ENCODE measurements around the gene C20orf202. TPM values are rescaled to one million over a fixed set of nuclear protein-coding genes. Genes with fewer than 3 reads are reported as not detected.
A peak's percentile ranks its signal among the peaks of the same experiment; 100 is the strongest.

C20orf202 gene
- total and polyA plus RNA-seq, 3 experiments from 2014 or later = not detected

GRCh38 chr20:1195226-1195625 lies 8.0 kb upstream of the C20orf202 start:
- POLR2A ChIA-PET = no interaction called here

GRCh38 chr20:1196634-1197033 lies 6.6 kb upstream of the C20orf202 start:
- Histone ChIP-seq H3K27ac (ENCODE audit: low read depth, low read length) (no peak overlapping the region), H3K9me3 (ENCODE audit: low read length) (no peaks in the 10 kb centered on the region), H3K36me3 (ENCODE audit: insufficient read depth, low read length) (no peaks in the 10 kb centered on the region), H3K4me1 (ENCODE audit: insufficient read depth, low read length) (peaks cover 4% of the 10 kb centered on the region), H3K27me3 (ENCODE audit: insufficient read depth, low read length, poor library complexity, severe bottlenecking) (no peaks in the 10 kb centered on the region), H3K4me3 (ENCODE audit: low read length) (no peak overlapping the region)
- no peak overlapping the region for H3K4me3 Mint-ChIP-seq
- no peaks in the 10 kb centered on the region for H3K36me3 Mint-ChIP-seq
- H3K27ac Mint-ChIP-seq = no peak overlapping the region
- H3K27me3 Mint-ChIP-seq = peaks cover 7 to 10% of the 10 kb centered on the region in 2 donors
- no peak for DNase-seq
- POLR2A ChIA-PET = no interaction called here
- CTCF ChIA-PET = no interaction called here
- no peaks in the 10 kb centered on the region for H3K9me3 Mint-ChIP-seq
- peaks cover 0 to 3% (median 0%) of the 10 kb centered on the region in 3 donors for H3K4me1 Mint-ChIP-seq

More at GRCh38 chr20:1195226-1195625, 8.0 kb upstream of the C20orf202 start:
- H3K27ac ChIP-seq (ENCODE audit: low read depth, low read length) = no peak overlapping the region
- no peaks in the 10 kb centered on the region for H3K36me3 ChIP-seq (ENCODE audit: insufficient read depth, low read length)
- H3K4me3 ChIP-seq (ENCODE audit: low read length) = no peak overlapping the region
- Mint-ChIP-seq H3K4me1 (peaks cover 0 to 3% (median 0%) of the 10 kb centered on the region in 3 donors), H3K36me3 (no peaks in the 10 kb centered on the region), H3K4me3 (no peak overlapping the region), H3K9me3 (no peaks in the 10 kb centered on the region), H3K27ac (no peak overlapping the region), H3K27me3 (peaks cover 5 to 10% of the 10 kb centered on the region in 2 donors)
- no peak for DNase-seq
- H3K9me3 ChIP-seq (ENCODE audit: low read length) = no peaks in the 10 kb centered on the region
- H3K27me3 ChIP-seq (ENCODE audit: insufficient read depth, low read length, poor library complexity, severe bottlenecking) = no peaks in the 10 kb centered on the region
- peaks cover 4% of the 10 kb centered on the region for H3K4me1 ChIP-seq (ENCODE audit: insufficient read depth, low read length)
- CTCF ChIA-PET = no interaction called here

DNA sequence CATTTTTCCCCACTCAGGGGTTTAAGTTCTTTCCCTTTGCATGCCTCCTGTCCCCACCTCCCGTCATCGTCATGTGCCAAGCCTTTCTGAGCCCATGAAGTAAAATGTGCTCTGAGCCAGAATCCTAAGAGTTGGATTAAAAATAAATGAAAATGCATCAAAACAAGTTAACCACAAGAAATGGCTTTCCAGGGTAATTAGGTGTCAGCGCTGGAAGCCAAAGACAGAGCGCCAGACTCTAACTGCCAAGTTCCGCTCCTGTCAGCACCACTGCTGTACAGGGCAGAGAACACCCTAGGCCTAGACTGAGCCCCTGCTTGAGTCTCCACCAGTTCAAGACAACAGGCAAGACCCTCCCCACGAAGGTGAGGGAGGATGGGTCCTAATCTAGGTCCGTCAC lies 5.5 kb upstream of the C20orf202 start:
- ChIA-PET POLR2A (interaction anchor here (0.6 kb wide), 1 partner anchor 168 kb away, joined by 4 read pairs; no protein-coding TSS in a partner anchor), CTCF (no interaction called here)
- H3K9me3 Mint-ChIP-seq = no peaks in the 10 kb centered on the region
- H3K27ac Mint-ChIP-seq = no peak overlapping the region
- no peaks in the 10 kb centered on the region for H3K36me3 Mint-ChIP-seq
- Histone ChIP-seq H3K36me3 (ENCODE audit: insufficient read depth, low read length) (no peaks in the 10 kb centered on the region), H3K4me3 (ENCODE audit: low read length) (no peak overlapping the region), H3K4me1 (ENCODE audit: insufficient read depth, low read length) (peaks cover 4% of the 10 kb centered on the region), H3K27ac (ENCODE audit: low read depth, low read length) (no peak overlapping the region), H3K27me3 (ENCODE audit: insufficient read depth, low read length, poor library complexity, severe bottlenecking) (no peaks in the 10 kb centered on the region), H3K9me3 (ENCODE audit: low read length) (no peaks in the 10 kb centered on the region)
- no peak overlapping the region for H3K4me3 Mint-ChIP-seq
- H3K27me3 Mint-ChIP-seq = peaks cover 7 to 10% of the 10 kb centered on the region in 2 donors
- H3K4me1 Mint-ChIP-seq = peaks cover 0 to 3% (median 0%) of the 10 kb centered on the region in 3 donors
- DNase-seq = no peak

DNA sequence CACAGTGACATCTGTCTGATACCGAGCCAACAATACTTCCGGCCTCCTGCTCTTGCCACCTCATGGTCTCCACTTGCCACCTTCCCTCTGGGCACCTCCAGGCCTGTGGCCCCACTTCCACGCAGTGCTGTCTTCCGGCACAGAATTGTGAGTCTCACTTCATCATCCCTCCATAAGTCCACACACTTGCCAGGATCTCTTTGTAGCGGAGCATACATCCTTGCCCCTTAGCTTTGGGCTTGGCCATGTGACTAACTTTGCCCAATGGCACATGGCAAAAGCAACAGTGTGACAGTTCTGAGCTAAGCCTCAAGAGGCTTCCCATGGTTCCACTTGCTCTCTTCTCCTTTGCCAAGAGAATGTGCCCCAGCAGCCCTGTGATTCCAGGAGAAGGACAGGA lies 4.5 kb upstream of the C20orf202 start:
- ChIA-PET POLR2A (no interaction called here), CTCF (interaction anchor here (2.0 kb wide), 1 partner anchor 13 kb away, joined by 6 read pairs; no protein-coding TSS in a partner anchor)
- no peaks in the 10 kb centered on the region for H3K36me3 ChIP-seq (ENCODE audit: insufficient read depth, low read length)
- H3K4me3 ChIP-seq (ENCODE audit: low read length) = no peak overlapping the region
- Mint-ChIP-seq H3K9me3 (no peaks in the 10 kb centered on the region), H3K27ac (no peak overlapping the region), H3K27me3 (peaks cover 7 to 10% of the 10 kb centered on the region in 2 donors), H3K36me3 (no peaks in the 10 kb centered on the region), H3K4me3 (no peak overlapping the region), H3K4me1 (peaks cover 0 to 3% (median 0%) of the 10 kb centered on the region in 3 donors)
- no peak for DNase-seq
- peaks cover 4% of the 10 kb centered on the region for H3K4me1 ChIP-seq (ENCODE audit: insufficient read depth, low read length)
- no peak overlapping the region for H3K27ac ChIP-seq (ENCODE audit: low read depth, low read length)
- H3K27me3 ChIP-seq (ENCODE audit: insufficient read depth, low read length, poor library complexity, severe bottlenecking) = no peaks in the 10 kb centered on the region
- H3K9me3 ChIP-seq (ENCODE audit: low read length) = no peaks in the 10 kb centered on the region

DNA sequence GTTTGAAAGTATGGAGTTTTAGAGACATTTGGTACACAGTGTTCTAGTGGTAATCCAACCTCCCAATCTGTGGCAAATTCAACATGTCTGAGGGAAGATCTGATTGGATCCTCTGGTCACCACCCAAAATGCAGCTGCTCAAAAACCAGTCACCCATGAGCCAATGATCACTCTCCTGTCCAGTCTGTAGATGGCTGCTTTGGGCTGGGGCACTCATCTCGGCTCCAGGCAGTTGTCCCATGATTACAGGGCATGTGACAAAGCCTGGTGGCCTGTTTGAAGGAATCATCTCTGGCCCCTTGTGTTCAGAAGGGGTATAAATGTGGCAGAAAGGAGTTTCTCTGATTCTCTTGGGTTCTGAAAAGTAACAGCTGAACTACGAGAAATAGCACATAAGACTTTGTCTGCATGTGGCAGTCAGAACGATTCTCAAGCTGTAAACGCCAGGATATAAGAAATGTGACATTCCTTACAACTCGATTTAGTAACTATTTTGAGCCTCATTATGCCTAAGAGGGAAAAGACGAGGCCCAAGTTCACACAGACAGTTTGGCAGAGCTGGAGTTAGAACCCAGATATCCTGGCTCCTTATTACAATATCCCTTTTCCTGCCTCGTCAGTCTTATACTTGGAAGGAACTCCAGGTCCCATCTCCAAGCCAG lies 3.9 kb upstream of the C20orf202 start:
- no peak for DNase-seq
- H3K4me1 Mint-ChIP-seq = peaks cover 0 to 3% (median 0%) of the 10 kb centered on the region in 3 donors
- no peak overlapping the region for H3K4me3 Mint-ChIP-seq
- ChIA-PET POLR2A (interaction anchor here (0.6 kb wide), 1 partner anchor 276 kb away, joined by 3 read pairs; no protein-coding TSS in a partner anchor), CTCF (interaction anchor here (2.0 kb wide), 1 partner anchor 12 kb away, joined by 6 read pairs; no protein-coding TSS in a partner anchor)
- no peak overlapping the region for H3K4me3 ChIP-seq (ENCODE audit: low read length)
- peaks cover 4% of the 10 kb centered on the region for H3K4me1 ChIP-seq (ENCODE audit: insufficient read depth, low read length)
- H3K27me3 Mint-ChIP-seq = peaks cover 7 to 10% of the 10 kb centered on the region in 2 donors
- H3K27me3 ChIP-seq (ENCODE audit: insufficient read depth, low read length, poor library complexity, severe bottlenecking) = no peaks in the 10 kb centered on the region
- no peaks in the 10 kb centered on the region for H3K9me3 Mint-ChIP-seq
- H3K36me3 Mint-ChIP-seq = no peaks in the 10 kb centered on the region
- H3K27ac Mint-ChIP-seq = no peak overlapping the region
- no peak overlapping the region for H3K27ac ChIP-seq (ENCODE audit: low read depth, low read length)
- H3K36me3 ChIP-seq (ENCODE audit: insufficient read depth, low read length) = no peaks in the 10 kb centered on the region
- H3K9me3 ChIP-seq (ENCODE audit: low read length) = no peaks in the 10 kb centered on the region

DNA sequence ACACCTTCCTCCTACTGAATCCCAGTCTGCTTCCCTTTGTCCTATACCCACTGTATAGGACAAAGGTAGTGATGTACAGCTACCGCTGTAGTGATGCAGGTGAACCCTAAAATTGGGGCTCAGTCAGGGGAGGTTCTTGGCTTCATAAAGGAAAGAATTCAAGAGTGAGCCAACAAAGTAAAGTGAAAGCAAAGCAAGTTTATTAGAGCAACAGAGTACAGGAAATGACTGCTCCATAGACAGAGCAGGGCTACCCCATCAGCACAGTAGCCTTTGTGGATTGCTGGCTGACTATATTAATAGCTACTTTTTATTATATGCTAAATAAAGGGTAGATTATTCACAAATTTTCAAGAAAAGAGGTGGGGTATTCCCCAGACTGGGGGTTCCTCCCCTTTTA lies 3.3 kb upstream of the C20orf202 start:
- no peak for DNase-seq
- POLR2A ChIA-PET = interaction anchor here (0.6 kb wide), 1 partner anchor 275 kb away, joined by 3 read pairs; no protein-coding TSS in a partner anchor
- H3K36me3 Mint-ChIP-seq = no peaks in the 10 kb centered on the region
- CTCF ChIA-PET = interaction anchor here (2.0 kb wide), 1 partner anchor 12 kb away, joined by 6 read pairs; no protein-coding TSS in a partner anchor
- H3K4me1 Mint-ChIP-seq = peaks cover 0 to 3% (median 0%) of the 10 kb centered on the region in 3 donors
- H3K27me3 Mint-ChIP-seq = peaks cover 7 to 10% of the 10 kb centered on the region in 2 donors
- Histone ChIP-seq H3K27me3 (ENCODE audit: insufficient read depth, low read length, poor library complexity, severe bottlenecking) (no peaks in the 10 kb centered on the region), H3K9me3 (ENCODE audit: low read length) (no peaks in the 10 kb centered on the region), H3K4me3 (ENCODE audit: low read length) (no peak overlapping the region), H3K4me1 (ENCODE audit: insufficient read depth, low read length) (peaks cover 4% of the 10 kb centered on the region), H3K27ac (ENCODE audit: low read depth, low read length) (no peak overlapping the region), H3K36me3 (ENCODE audit: insufficient read depth, low read length) (no peaks in the 10 kb centered on the region)
- H3K27ac Mint-ChIP-seq = peak overlapping the region in 1 of 8 donors; percentile 33
- H3K4me3 Mint-ChIP-seq = no peak overlapping the region
- no peaks in the 10 kb centered on the region for H3K9me3 Mint-ChIP-seq

DNA sequence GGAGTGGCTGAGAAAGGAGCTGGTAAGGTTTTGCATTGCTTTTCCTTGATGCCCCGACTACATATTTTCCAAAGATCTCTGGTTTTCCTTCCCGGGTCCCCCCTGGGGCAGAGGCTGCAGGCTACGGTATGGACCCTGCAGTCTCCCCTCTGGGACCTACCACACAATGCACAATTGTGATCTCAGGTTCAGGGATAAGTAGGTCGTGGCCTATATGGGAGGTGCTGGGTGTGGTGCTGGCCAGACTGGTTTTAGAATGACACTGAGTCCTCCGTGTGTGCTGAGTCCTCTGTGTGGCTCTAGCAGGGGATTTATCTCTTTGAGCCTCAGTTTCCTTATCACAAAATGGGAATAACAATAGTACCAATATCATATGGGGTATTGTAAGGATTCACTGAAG lies 376 bp downstream of the C20orf202 start:
- no peaks in the 10 kb centered on the region for H3K36me3 Mint-ChIP-seq
- peaks cover 4% of the 10 kb centered on the region for H3K4me1 ChIP-seq (ENCODE audit: insufficient read depth, low read length)
- H3K27me3 ChIP-seq (ENCODE audit: insufficient read depth, low read length, poor library complexity, severe bottlenecking) = no peaks in the 10 kb centered on the region
- DNase-seq = no peak
- H3K9me3 Mint-ChIP-seq = no peaks in the 10 kb centered on the region
- H3K27ac ChIP-seq (ENCODE audit: low read depth, low read length) = no peak overlapping the region
- H3K9me3 ChIP-seq (ENCODE audit: low read length) = no peaks in the 10 kb centered on the region
- H3K4me3 ChIP-seq (ENCODE audit: low read length) = no peak overlapping the region
- ChIA-PET CTCF (no interaction called here), POLR2A (no interaction called here)
- H3K4me1 Mint-ChIP-seq = peaks cover 0 to 3% (median 0%) of the 10 kb centered on the region in 3 donors
- H3K4me3 Mint-ChIP-seq = no peak overlapping the region
- no peaks in the 10 kb centered on the region for H3K36me3 ChIP-seq (ENCODE audit: insufficient read depth, low read length)
- H3K27me3 Mint-ChIP-seq = peaks cover 3 to 6% of the 10 kb centered on the region in 2 donors
- H3K27ac Mint-ChIP-seq = no peak overlapping the region

DNA sequence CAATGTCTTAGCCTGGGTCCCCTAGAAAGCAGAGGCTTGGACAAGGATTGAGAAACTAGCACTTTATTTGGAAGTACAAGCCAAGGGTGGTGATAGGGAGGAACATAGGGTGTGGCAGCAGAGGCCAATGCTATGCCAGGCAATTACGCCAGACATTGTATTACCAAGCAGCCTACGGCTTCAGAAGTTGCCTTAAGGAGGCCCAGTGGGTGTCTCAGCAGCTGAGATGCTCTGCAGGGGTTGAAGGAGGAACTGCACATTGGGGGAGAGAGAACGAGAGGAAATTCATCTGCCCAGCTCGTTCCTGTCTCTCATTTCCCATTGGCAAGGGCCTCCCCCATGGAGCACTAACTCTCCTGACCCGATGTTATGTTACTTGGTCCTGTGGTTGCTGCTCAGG lies 859 bp downstream of the C20orf202 start:
- Histone ChIP-seq H3K27ac (ENCODE audit: low read depth, low read length) (no peak overlapping the region), H3K9me3 (ENCODE audit: low read length) (no peaks in the 10 kb centered on the region), H3K4me1 (ENCODE audit: insufficient read depth, low read length) (peaks cover 4% of the 10 kb centered on the region), H3K27me3 (ENCODE audit: insufficient read depth, low read length, poor library complexity, severe bottlenecking) (no peaks in the 10 kb centered on the region), H3K36me3 (ENCODE audit: insufficient read depth, low read length) (no peaks in the 10 kb centered on the region), H3K4me3 (ENCODE audit: low read length) (no peak overlapping the region)
- Mint-ChIP-seq H3K4me1 (peaks cover 0 to 3% (median 0%) of the 10 kb centered on the region in 3 donors), H3K27me3 (peaks cover 3% of the 10 kb centered on the region in 2 donors), H3K27ac (no peak overlapping the region), H3K9me3 (no peaks in the 10 kb centered on the region), H3K4me3 (no peak overlapping the region), H3K36me3 (no peaks in the 10 kb centered on the region)
- ChIA-PET CTCF (no interaction called here), POLR2A (no interaction called here)
- DNase-seq = no peak
